K562 (cell line): ENCODE measurements around the gene DAAM1. TPM values are rescaled to one million over a fixed set of nuclear protein-coding genes. Genes with fewer than 3 reads are reported as not detected.
A peak's percentile ranks its signal among the peaks of the same experiment; 100 is the strongest.

Experiments
- CBX5 ChIP-seq: IDR thresholded peaks from 2 replicates; pipeline ENCODE4 v1.6.1; 2014; ENCODE audit warnings: low read depth, borderline replicate concordance
- CHCHD3 ChIP-seq: fragments of 250-450 bp; sonication (Bioruptor Pico); IDR thresholded peaks from 2 replicates; pipeline ENCODE4 v2.1.2; 2022; ENCODE audit warnings: mild to moderate bottlenecking
- EGR1 ChIP-seq: fragments of 450-650 bp; conservative IDR thresholded peaks from 2 replicates; pipeline ENCODE4 v1.6.1; 2017; ENCODE audit warnings: mild to moderate bottlenecking
- ESRRB ChIP-seq: fragments of 250-450 bp; sonication (Bioruptor Pico); IDR thresholded peaks from 2 replicates; pipeline ENCODE4 v1.5.0; 2020; ENCODE audit warnings: mild to moderate bottlenecking, moderate library complexity, borderline replicate concordance
- HNRNPLL ChIP-seq: fragments of 200-400 bp; formaldehyde crosslinking; IDR thresholded peaks from 2 replicates; pipeline ENCODE4 v1.6.1; 2017; ENCODE audit warnings: low read length, low read depth, mild to moderate bottlenecking; ENCODE audit not compliant: poor library complexity, severe bottlenecking
- KAT7 ChIP-seq: sonication (generic); formaldehyde crosslinking; IDR thresholded peaks from 2 replicates; pipeline ENCODE4 v1.8.0; 2022; ENCODE audit warnings: missing genetic modification reagents, mild to moderate bottlenecking, borderline replicate concordance
- MTA2 ChIP-seq: fragments of 450-650 bp; IDR thresholded peaks from 2 replicates; pipeline ENCODE4 v1.6.1; 2016; ENCODE audit warnings: low read depth
- OTX1 ChIP-seq: fragments of 450-650 bp; formaldehyde crosslinking; IDR thresholded peaks from 2 replicates; pipeline ENCODE4 v1.4.0; 2022; ENCODE audit warnings: mild to moderate bottlenecking
- PPARD ChIP-seq: fragments of 250-450 bp; sonication (Bioruptor Pico); IDR thresholded peaks from 2 replicates; pipeline ENCODE4 v1.8.0; 2022; ENCODE audit warnings: inconsistent platforms, mild to moderate bottlenecking, moderate library complexity
- PTTG1 ChIP-seq: fragments of 450-650 bp; IDR thresholded peaks from 2 replicates; pipeline ENCODE4 v1.6.1; 2016; ENCODE audit warnings: low read depth, mild to moderate bottlenecking, missing genetic modification characterization, missing compliant biosample characterization
- RAD51 ChIP-seq: fragments of 450-650 bp; IDR thresholded peaks from 2 replicates; pipeline ENCODE4 v1.7.1; 2016; ENCODE audit warnings: low read depth, mild to moderate bottlenecking, borderline replicate concordance
- RBBP5 ChIP-seq: fragments of 200-600 bp; sonication (generic); IDR thresholded peaks from 2 replicates; pipeline ENCODE4 v1.6.1; 2012; ENCODE audit warnings: borderline replicate concordance, mild to moderate bottlenecking, low read length, control low read depth, inconsistent platforms; ENCODE audit not compliant: insufficient read depth, poor library complexity, severe bottlenecking
- SOX6 ChIP-seq: fragments of 450-650 bp; IDR thresholded peaks from 2 replicates; pipeline ENCODE4 v1.6.1; 2014; ENCODE audit warnings: mild to moderate bottlenecking
- UBTF ChIP-seq, 2 experiments: IDR thresholded peaks; 2 replicates each; pipeline ENCODE4 v1.6.1; 2012; ENCODE audit warnings: improper control_type of control experiment in 2 of 2, low read depth in 2 of 2, low read length in 2 of 2, borderline replicate concordance in 1 of 2
- XRCC4 ChIP-seq: IDR thresholded peaks from one replicate; pipeline ENCODE4 v1.6.1; 2011; ENCODE audit not compliant: insufficient read depth, insufficient read length; ENCODE audit errors: extremely low read depth
- ZNF146 ChIP-seq: IDR thresholded peaks from one replicate; pipeline ENCODE4 v1.6.1; 2018; ENCODE audit warnings: missing compliant biosample characterization; ENCODE audit not compliant: unreplicated experiment
- ZNF354B ChIP-seq: fragments of 250-450 bp; sonication (Bioruptor Pico); IDR thresholded peaks from 2 replicates; pipeline ENCODE4 v1.4.0; 2020
- ZNF696 ChIP-seq: fragments of 250-450 bp; sonication (Bioruptor Pico); conservative IDR thresholded peaks from 2 replicates; pipeline ENCODE4 v1.4.0; 2020; ENCODE audit warnings: mild to moderate bottlenecking, moderate library complexity
- ZNF79 ChIP-seq: fragments of 250-450 bp; sonication (Bioruptor Pico); IDR thresholded peaks from 2 replicates; pipeline ENCODE4 v1.4.0; 2020; ENCODE audit warnings: low read depth, mild to moderate bottlenecking, moderate library complexity
- polyA plus RNA-seq, 8 experiments: library from polyadenylated mRNA; depleted of rRNA in 4 of 8; stranded (reverse) in 5 of 8; unstranded in 3 of 8; fragments of >200 nt; fragmentation: Nextera tagmentation in 2 of 8; fragmentation: Illumina TruSeq in 1 of 8; extraction: Ambion mirVana in 2 of 8; extraction: Trizol in 1 of 8; gene quantifications; 2 replicates each; pipeline versions ENCODE4 v1.2.1 to v1.2.3, GENCODE V29; 2011 to 2014; ENCODE audit warnings: inconsistent platforms in 1 of 8, missing spikeins in 1 of 8
- total RNA-seq, 7 experiments: library from RNA; depleted of rRNA in 6 of 7; stranded (reverse); fragments of >200 nt in 6 of 7; fragmentation: Illumina TruSeq in 2 of 7; extraction: Trizol in 2 of 7; gene quantifications; 2 replicates each; pipeline versions ENCODE4 v1.2.1 to v1.2.3, GENCODE V29; 2011 to 2021; ENCODE audit warnings: low replicate concordance in 1 of 7
- TF ChIP-seq, protein P1 (sequence below): sonication (generic); formaldehyde crosslinking; IDR thresholded peaks from 2 replicates; pipeline ENCODE4 v1.8.0; 2023; ENCODE audit warnings: missing genetic modification reagents, mild to moderate bottlenecking, borderline replicate concordance

The DAAM1 gene
- total and polyA plus RNA-seq, 9 of the 15 experiments (the other 6 are each of a cell fraction or from before 2014, with no cell fraction given): 3.6 to 11.6 (median 6.7) TPM

GRCh38 chr14:59189091-59189785, 771 bp downstream of the DAAM1 start (continued):
- TF ChIP-seq CHCHD3 (no peak), RBBP5 (peak; percentile 26), EGR1 (peak; percentile 20; the same call in 1 of the 2 replicates), PTTG1 (tag) (no peak), UBTF (IDR thresholded peaks at IDR 0.05; ENCODE audit: borderline replicate concordance in 1 of 2, low read depth in 2 of 2, low read length in 2 of 2) (peak; percentile 23 to 80; a peak in 1 of 4 replicates), OTX1 (no peak), PPARD (CRISPR knock-in tag) (no peak), ESRRB (CRISPR knock-in tag) (no peak), KAT7 (no peak), HNRNPLL (peak; percentile 88), MTA2 (no peak), ZNF146 (CRISPR knock-in tag) (no peak), SOX6 (no peak), ZNF354B (CRISPR knock-in tag) (no peak), ZNF79 (CRISPR knock-in tag) (no peak), CBX5 (no peak), RAD51 (no peak), ZNF696 (no peak), XRCC4 (no peak)
- TF ChIP-seq, protein P1, sequence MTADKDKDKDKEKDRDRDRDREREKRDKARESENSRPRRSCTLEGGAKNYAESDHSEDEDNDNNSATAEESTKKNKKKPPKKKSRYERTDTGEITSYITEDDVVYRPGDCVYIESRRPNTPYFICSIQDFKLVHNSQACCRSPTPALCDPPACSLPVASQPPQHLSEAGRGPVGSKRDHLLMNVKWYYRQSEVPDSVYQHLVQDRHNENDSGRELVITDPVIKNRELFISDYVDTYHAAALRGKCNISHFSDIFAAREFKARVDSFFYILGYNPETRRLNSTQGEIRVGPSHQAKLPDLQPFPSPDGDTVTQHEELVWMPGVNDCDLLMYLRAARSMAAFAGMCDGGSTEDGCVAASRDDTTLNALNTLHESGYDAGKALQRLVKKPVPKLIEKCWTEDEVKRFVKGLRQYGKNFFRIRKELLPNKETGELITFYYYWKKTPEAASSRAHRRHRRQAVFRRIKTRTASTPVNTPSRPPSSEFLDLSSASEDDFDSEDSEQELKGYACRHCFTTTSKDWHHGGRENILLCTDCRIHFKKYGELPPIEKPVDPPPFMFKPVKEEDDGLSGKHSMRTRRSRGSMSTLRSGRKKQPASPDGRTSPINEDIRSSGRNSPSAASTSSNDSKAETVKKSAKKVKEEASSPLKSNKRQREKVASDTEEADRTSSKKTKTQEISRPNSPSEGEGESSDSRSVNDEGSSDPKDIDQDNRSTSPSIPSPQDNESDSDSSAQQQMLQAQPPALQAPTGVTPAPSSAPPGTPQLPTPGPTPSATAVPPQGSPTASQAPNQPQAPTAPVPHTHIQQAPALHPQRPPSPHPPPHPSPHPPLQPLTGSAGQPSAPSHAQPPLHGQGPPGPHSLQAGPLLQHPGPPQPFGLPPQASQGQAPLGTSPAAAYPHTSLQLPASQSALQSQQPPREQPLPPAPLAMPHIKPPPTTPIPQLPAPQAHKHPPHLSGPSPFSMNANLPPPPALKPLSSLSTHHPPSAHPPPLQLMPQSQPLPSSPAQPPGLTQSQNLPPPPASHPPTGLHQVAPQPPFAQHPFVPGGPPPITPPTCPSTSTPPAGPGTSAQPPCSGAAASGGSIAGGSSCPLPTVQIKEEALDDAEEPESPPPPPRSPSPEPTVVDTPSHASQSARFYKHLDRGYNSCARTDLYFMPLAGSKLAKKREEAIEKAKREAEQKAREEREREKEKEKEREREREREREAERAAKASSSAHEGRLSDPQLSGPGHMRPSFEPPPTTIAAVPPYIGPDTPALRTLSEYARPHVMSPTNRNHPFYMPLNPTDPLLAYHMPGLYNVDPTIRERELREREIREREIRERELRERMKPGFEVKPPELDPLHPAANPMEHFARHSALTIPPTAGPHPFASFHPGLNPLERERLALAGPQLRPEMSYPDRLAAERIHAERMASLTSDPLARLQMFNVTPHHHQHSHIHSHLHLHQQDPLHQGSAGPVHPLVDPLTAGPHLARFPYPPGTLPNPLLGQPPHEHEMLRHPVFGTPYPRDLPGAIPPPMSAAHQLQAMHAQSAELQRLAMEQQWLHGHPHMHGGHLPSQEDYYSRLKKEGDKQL: no peak
